Stomach smooth muscle (tissue), 2 donors: ENCODE results near the gene RPL19.
"Not testable (repeated sequence)": the region's sequence is repeated elsewhere in the genome, so short reads cannot be mapped to it uniquely, and the experiment has no call there.

Experiments used
- H3K27ac ChIP-seq: one replicate; pipeline ENCODE4 v1.7.0; 2013; ENCODE audit warnings: mild to moderate bottlenecking, low read length, inconsistent platforms
- H3K27me3 ChIP-seq, 2 donors: one replicate each; pipeline ENCODE4 v1.7.0; 2013; ENCODE audit warnings: low read length in 2 of 2; ENCODE audit not compliant: insufficient read depth in 2 of 2, control insufficient read depth in 1 of 2
- H3K36me3 ChIP-seq, 2 donors: one replicate each; pipeline ENCODE4 v1.7.0; 2013; ENCODE audit warnings: low read length in 2 of 2; ENCODE audit not compliant: control insufficient read depth in 2 of 2, insufficient read depth in 2 of 2
- H3K4me1 ChIP-seq: one replicate; pipeline ENCODE4 v1.7.0; 2013; ENCODE audit warnings: low read length; ENCODE audit not compliant: control insufficient read depth, insufficient read depth
- H3K4me3 ChIP-seq, 2 donors: one replicate each; pipeline ENCODE4 v1.7.0; 2013; ENCODE audit warnings: low read length in 2 of 2
- H3K9ac ChIP-seq, 2 donors: one replicate each; pipeline ENCODE4 v1.7.0; 2013; ENCODE audit warnings: low read length in 2 of 2, mild to moderate bottlenecking in 1 of 2
- H3K9me3 ChIP-seq, 2 donors: one replicate each; pipeline ENCODE4 v1.7.0; 2013; ENCODE audit warnings: low read length in 2 of 2; ENCODE audit not compliant: control insufficient read depth in 2 of 2
- donor health status: healthy.
- donor health status: Pancreatic carcinoma.

Gene RPL19

DNA sequence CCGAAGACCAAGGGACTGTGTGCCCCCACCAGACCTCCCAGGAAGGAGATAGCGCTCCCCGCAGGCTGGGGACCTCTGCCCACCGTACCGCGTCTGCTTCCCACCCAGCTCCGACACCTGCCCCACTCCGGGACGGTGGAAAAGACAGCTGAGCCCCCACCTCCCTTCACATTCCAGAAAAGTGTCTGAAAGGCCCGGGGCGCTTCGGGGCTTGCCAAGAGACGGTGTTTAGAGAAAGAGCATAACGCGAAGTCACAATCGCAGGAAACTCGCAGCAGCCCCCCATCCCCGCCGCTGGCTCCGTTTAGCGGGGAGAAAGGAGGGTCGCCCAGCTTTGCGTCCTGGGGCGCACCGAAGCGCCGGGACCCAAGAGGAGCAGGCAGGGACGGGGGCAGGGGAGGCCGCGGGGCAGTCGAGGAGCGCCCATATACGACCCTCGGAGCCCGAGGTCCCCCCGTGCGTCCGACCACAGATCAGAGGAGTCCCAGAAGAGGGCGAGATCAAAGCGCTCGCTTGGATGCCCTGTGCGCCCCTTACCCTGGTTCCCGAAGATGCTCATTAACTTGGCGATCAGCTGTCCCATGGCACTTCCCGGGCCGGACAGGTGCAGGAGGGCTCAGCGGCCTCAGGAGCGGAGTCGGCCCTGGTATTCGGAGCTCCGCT, 34.8 kb upstream of the RPL19 start:
- no peaks in the 10 kb centered on the region for H3K9me3 ChIP-seq
- peak overlapping the region; percentile 83 to 88 for H3K4me3 ChIP-seq
- peak overlapping the region; percentile 62 to 80 for H3K9ac ChIP-seq
- no peaks in the 10 kb centered on the region for H3K36me3 ChIP-seq
- H3K4me1 ChIP-seq = peaks cover 18% of the 10 kb centered on the region
- H3K27ac ChIP-seq = no peak overlapping the region
- H3K27me3 ChIP-seq = no peaks in the 10 kb centered on the region

DNA sequence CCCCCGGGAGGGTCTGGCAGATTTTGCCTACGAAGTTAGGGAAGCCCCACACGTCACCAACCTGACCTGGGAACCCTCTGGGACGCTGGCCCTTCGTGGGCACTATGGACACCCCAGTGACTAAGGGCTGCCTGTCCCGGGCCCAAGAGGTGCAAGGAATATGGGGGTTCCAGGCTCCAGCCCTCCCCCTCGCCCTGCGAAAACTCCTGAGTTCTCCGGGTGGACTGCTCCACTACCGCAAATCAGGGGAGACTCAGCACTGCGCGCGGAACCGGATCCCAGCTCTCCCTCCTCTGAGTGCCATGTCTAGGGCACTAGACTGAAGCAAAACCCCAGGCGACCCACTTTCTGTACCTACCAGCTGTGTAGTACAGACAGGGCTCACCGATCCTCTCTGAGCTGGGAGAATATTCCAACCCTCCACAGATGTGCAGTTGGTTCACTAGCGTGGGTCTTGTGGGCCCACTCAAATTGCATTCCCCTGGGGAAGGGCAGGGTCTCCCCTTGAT, 34.2 kb upstream of the RPL19 start, which contains the start of gene ARL5C:
ARL5C (minus strand) TSS at position 321 of the 509 bp plus-strand sequence. CDS start 401 bp downstream, outside the sequence.
- H3K9ac ChIP-seq = peak within 1 kb of the TSS; percentile 62 to 80

DNA sequence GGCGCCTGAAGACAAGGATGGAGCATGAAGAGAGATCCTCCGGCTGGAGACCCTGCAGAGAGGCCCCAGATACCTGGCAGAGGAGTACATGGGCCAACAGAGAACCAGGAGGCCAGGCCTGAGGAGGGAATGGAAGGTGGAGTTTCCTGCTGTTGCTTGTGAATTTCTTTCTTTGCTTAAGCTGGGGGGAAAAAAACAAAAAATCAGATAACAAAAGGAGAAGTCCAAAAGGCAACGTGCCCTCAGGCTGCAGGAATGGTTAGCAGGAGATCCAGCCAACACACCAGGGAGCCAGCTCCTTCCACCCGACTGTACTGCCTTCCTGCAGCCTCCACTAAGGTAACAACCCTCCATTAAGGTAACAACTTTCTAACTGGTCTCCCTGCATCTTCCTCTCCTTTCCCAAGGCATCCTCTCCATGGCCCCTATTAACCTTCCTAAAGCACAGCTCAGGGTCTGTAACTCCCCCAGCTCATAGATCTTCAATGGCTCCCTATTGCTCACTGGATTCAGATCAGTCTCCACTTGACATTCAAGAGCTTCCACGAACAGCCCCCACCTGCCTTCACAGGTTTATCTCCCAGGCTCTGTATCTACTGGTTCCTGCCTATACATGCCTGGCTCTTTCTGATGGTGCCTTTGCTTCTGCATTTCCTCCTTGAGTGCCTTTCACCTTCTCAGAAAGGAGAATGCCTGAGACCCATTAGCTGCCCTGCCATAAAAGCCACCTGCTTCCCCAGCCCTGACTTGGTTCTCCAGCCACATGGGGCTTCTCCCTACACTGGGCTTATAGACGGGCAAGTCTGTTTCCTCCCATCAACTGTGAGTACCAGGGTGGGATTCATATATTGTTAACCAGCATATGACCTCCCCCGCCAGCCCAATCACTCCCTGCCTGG, 33.4 kb upstream of the RPL19 start:
- no peak overlapping the region for H3K4me3 ChIP-seq
- no peaks in the 10 kb centered on the region for H3K9me3 ChIP-seq
- H3K27me3 ChIP-seq = peaks cover 0 to under 1% of the 10 kb centered on the region in 2 donors
- H3K9ac ChIP-seq = no peak overlapping the region
- H3K4me1 ChIP-seq = peaks cover 18% of the 10 kb centered on the region
- no peak overlapping the region for H3K27ac ChIP-seq
- H3K36me3 ChIP-seq = no peaks in the 10 kb centered on the region

More for the DNA sequence above, 34.2 kb upstream of the RPL19 start, which contains the start of gene ARL5C:
- H3K27ac ChIP-seq = no peak within 1 kb of the TSS
- no peaks in the 10 kb centered on the region for H3K9me3 ChIP-seq
- peaks cover 18% of the 10 kb centered on the region for H3K4me1 ChIP-seq
- no peaks in the 10 kb centered on the region for H3K36me3 ChIP-seq
- peak within 1 kb of the TSS; percentile 83 to 88 for H3K4me3 ChIP-seq
- no peaks in the 10 kb centered on the region for H3K27me3 ChIP-seq

DNA sequence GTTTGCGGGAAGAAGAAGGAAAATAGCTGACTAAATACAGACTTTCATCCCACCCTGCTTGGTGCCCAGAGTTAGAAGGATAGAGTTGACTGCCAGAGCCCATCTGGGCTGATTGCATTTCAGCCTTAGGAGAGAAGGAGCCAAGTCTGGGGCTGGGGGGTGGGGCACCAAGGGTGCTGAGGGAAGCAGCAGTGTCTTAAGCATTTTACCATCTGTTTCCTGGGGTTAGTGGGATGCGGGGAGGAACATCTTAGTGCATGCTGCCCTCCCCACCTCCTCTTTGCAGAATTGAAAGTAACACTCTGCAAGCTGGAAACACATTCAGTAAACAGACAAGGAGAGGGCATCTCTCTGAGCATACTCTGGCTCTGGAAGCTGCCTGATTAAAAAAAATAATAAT, 32.6 kb upstream of the RPL19 start:
- Histone ChIP-seq H3K27me3 (peaks cover 0 to 5% of the 10 kb centered on the region in 2 donors), H3K9me3 (no peaks in the 10 kb centered on the region), H3K9ac (no peak overlapping the region), H3K4me1 (peaks cover 18% of the 10 kb centered on the region), H3K27ac (no peak overlapping the region), H3K4me3 (no peak overlapping the region), H3K36me3 (no peaks in the 10 kb centered on the region)

DNA sequence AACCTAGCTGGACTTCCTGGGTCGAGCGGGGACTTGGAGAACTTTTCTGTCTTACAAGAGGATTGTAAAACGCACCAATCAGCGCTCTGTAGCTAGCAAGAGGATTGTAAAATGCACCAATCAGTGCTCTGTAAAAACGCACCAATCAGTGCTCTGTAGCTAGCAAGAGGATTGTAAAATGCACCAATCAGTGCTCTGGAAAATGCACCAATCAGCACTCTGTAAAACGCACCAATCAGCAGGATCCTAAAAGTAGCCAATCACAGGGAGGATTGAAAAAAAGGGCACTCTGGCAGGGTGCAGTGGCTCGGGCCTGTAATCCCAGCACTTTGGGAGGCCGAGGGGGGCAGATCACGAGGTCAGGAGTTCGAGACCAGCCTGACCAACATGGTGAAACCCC, 31.6 kb upstream of the RPL19 start:
- not testable (repeated sequence) for H3K9ac ChIP-seq, H3K9me3 ChIP-seq, H3K27ac ChIP-seq, H3K4me3 ChIP-seq, H3K27me3 ChIP-seq, H3K36me3 ChIP-seq
- H3K4me1 ChIP-seq = peaks cover 18% of the 10 kb centered on the region

DNA sequence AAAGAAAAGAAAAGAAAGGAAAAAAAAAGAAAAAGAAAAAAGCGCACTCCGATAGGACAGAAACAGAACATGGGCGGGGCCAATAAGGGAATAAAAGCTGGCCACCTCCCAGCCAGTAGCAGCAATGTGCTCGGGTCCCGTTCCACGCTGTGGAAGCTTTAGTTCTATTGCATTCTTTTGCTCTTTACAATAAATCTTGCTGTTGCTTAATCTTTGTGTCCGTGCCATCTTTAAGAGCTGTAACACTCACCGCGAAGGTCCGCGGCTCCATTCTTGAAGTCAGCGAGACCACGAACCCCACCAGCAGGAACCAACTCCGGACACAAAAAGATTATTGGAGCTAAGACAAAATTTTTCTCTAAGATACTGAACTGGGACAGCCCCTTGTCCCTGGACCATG, 31.0 kb upstream of the RPL19 start:
- Histone ChIP-seq H3K36me3 (no peaks in the 10 kb centered on the region), H3K4me1 (peaks cover 18% of the 10 kb centered on the region), H3K9ac (no peak overlapping the region), H3K4me3 (no peak overlapping the region), H3K9me3 (no peaks in the 10 kb centered on the region), H3K27me3 (peaks cover 0 to 5% of the 10 kb centered on the region in 2 donors), H3K27ac (no peak overlapping the region)

DNA sequence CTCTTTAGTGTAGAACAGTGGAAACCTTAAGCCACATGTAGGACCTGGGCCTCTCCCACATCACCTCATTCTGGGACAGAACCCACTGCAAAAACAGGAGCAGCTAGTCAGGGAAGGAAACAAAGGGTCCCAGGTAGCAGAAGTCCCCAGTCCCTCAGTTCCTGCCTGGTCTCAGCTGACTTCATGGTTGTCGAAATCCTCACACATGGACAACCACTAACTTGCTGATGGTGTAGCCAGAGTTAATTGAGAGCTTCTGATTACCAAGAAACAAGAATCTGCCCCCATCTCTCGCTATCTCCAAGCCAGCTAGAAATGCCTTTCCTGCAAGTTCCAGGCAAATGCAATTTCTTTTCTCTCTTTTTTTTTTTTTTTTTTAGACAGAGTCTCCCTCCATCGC, 30.6 kb upstream of the RPL19 start:
- H3K27me3 ChIP-seq = peaks cover 0 to 5% of the 10 kb centered on the region in 2 donors
- peaks cover 18% of the 10 kb centered on the region for H3K4me1 ChIP-seq
- H3K4me3 ChIP-seq = no peak overlapping the region
- H3K27ac ChIP-seq = no peak overlapping the region
- no peaks in the 10 kb centered on the region for H3K9me3 ChIP-seq
- H3K9ac ChIP-seq = no peak overlapping the region
- H3K36me3 ChIP-seq = no peaks in the 10 kb centered on the region

DNA sequence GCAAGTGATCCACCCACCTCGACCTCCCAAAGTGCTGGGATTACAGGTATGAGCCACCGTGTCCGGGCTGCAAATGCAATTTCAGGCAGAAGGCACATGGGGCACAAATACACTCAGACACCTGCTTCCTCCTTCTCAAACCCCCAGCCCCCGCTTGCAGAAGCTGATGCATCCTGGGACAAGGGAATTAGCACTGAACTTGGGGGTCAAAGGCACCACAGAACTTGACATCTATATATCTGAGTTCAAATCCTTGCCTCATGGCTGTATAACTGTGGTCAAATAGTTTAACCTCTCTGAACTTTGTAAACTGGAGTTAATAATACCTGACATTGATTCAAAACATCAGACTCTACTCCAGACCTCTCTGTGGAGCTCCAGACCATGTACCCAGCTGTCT, 30.0 kb upstream of the RPL19 start:
- peaks cover 18% of the 10 kb centered on the region for H3K4me1 ChIP-seq
- peaks cover 0 to 5% of the 10 kb centered on the region in 2 donors for H3K27me3 ChIP-seq
- H3K9me3 ChIP-seq = no peaks in the 10 kb centered on the region

DNA sequence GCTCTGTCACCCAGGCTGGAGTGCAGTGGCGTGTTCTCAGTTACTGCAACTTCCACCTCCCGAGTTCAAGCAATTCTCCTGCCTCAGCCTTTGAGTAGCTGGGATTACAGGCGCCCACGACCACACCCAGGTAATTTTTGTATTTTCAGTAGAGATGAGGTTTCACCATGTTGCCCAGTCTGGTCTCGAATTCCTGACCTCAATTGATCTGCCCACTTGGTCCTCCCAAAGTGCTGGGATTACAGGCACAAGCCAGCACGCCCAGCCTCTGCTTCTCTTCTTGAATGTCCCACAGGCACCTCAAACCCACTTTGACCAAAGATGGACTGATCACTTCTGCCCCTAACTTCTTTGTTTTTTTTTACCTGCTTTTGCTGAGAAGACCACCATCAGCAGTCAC, 29.5 kb upstream of the RPL19 start:
- peaks cover 16% of the 10 kb centered on the region for H3K4me1 ChIP-seq
- no peak overlapping the region for H3K27ac ChIP-seq
- H3K27me3 ChIP-seq = peaks cover 0 to 5% of the 10 kb centered on the region in 2 donors
- no peak overlapping the region for H3K9ac ChIP-seq
- no peaks in the 10 kb centered on the region for H3K36me3 ChIP-seq
- H3K9me3 ChIP-seq = no peaks in the 10 kb centered on the region
- H3K4me3 ChIP-seq = no peak overlapping the region

More for the DNA sequence above, 30.0 kb upstream of the RPL19 start:
- Histone ChIP-seq H3K4me3 (no peak overlapping the region), H3K9ac (no peak overlapping the region), H3K27ac (no peak overlapping the region), H3K36me3 (no peaks in the 10 kb centered on the region)

DNA sequence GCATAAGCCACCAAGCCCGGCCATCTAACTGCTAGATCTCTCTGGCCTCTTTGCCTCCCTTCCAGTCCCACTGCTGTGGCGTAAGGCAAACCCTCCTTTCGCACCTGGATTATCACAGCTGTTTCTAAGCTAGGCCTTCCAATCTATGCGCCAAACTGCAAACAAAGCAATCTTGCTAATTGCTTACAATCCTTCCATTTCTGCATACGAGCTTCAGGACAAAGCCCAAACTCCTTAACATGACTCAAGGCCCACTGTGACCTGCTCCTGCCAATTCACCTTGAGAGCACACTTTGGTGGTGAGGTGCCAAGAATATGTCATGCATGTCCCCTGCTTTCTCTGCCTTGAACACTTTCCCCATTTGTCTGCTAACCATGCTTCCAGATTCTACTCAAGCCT, 28.1 kb upstream of the RPL19 start:
- no peaks in the 10 kb centered on the region for H3K9me3 ChIP-seq
- H3K27ac ChIP-seq = no peak overlapping the region
- H3K36me3 ChIP-seq = no peaks in the 10 kb centered on the region
- H3K9ac ChIP-seq = no peak overlapping the region
- peaks cover 0 to 5% of the 10 kb centered on the region in 2 donors for H3K27me3 ChIP-seq
- peaks cover 11% of the 10 kb centered on the region for H3K4me1 ChIP-seq
- H3K4me3 ChIP-seq = no peak overlapping the region
